Gastrocnemius medialis (tissue), 4 donors: ENCODE data around the gene TBX3.

Source experiments
- CTCF ChIP-seq, 5 experiments: fragments of 450-650 bp in 3 of 5; fragments of 200-600 bp in 2 of 5; sonication (generic) in 2 of 5; IDR thresholded peaks in 4 of 5; conservative IDR thresholded peaks in 1 of 5; 1 replicate in 4 of 5; 2 replicates in 1 of 5; pipeline ENCODE4 v1.5.1; 2016 to 2019; ENCODE audit warnings: antibody characterized with exemption in 5 of 5, mild to moderate bottlenecking in 3 of 5, moderate library complexity in 3 of 5
- POLR2A ChIP-seq, 2 donors: fragments of 450-650 bp; IDR thresholded peaks; one replicate each; pipeline ENCODE4 v1.6.1; 2017; ENCODE audit warnings: antibody characterized with exemption in 2 of 2, mild to moderate bottlenecking in 2 of 2, moderate library complexity in 2 of 2

GRCh38 chr12:114671066-114671442, 12.9 kb downstream of the TBX3 start:
- TF ChIP-seq CTCF (IDR thresholded peaks at IDR 0.05 in 4 of 5, conservative IDR thresholded peaks at IDR 0.05 in 1 of 5) (no peak), POLR2A (IDR thresholded peaks at IDR 0.05) (no peak)
